ENCODE data around the gene KRTAP4-5.
"Not testable (repeated sequence)": the region's sequence is repeated elsewhere in the genome, so short reads cannot be mapped to it uniquely, and the experiment has no call there.

Gene KRTAP4-5

DNA sequence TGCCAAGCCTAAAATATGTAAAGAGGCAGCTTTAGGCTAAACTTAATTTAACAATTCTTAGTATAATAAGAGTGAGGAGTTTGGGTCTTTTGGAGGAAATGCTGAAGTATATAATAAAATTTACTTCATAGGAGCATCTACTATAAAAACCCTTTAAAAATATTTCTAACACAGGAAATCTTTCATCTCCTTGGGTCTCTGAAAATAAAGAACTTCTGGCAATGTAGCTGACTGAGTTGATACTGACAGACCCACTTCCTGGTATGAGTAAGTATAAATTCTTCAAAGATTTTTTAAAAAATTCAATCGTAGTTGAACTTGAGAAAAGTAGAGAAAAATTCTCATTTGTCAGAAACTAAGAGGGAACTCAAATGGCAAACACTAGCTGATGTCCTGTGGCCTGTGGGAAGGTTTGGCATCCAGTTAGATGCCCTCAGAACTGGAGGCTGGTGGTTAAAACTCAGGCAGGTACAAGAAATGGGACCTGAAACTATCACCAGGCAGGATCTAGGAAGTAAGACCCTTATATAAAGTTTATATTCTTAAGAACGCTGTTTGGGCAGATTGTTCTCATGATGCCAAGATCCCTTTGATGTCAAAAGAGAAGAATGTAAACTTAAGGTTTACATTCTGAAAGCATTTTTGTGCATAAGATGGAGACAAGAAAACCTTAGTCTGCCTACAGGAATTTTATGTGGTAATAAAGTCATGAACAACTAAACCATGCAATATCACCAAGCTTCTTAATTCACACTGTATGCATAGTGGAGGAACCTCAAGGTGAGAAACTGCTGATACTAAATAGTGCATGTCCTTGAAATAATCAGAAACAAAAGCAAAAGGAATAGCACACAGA lies 15.5 kb downstream of the KRTAP4-5 start:
- ATAC-seq (ENCODE audit: low read depth): no peak

DNA sequence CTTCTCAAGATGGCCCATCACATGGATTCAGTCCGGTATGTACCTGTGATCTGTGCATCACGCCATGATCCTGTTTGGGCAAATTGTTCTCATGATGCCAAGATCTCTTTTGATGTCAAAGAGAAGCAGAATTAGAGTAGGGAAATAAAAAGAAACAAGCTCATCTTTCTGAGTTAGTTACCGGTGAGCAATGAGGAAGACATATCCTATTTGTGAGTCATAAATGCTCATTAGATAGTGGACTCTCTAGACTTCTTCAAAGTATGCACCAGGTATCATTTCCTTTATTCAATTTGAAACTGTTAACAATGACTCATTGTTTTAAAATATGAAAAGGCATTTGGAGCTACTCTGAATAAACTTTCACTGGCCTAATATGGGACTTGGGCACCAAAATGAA lies 17.6 kb downstream of the KRTAP4-5 start:
- H3K27me3 Mint-ChIP-seq: peaks cover 1% of the 10 kb centered on the region
- peaks cover 3% of the 10 kb centered on the region for H3K9me3 Mint-ChIP-seq
- H3K36me3 Mint-ChIP-seq: peaks cover under 1% of the 10 kb centered on the region
- DNase-seq (ENCODE audit: low spot score in 2 of 2) (no peak), ATAC-seq (ENCODE audit: low read depth) (no peak)
- peaks cover 9% of the 10 kb centered on the region for H3K4me1 Mint-ChIP-seq
- H3K4me3 Mint-ChIP-seq: no peak overlapping the region
- no peak overlapping the region for H3K27ac Mint-ChIP-seq

More for the DNA sequence above, 15.5 kb downstream of the KRTAP4-5 start:
- H3K27ac Mint-ChIP-seq: no peak overlapping the region
- peaks cover 9% of the 10 kb centered on the region for H3K4me1 Mint-ChIP-seq
- no peak for DNase-seq (ENCODE audit: low spot score in 2 of 2)
- peaks cover 11% of the 10 kb centered on the region for H3K9me3 Mint-ChIP-seq
- H3K4me3 Mint-ChIP-seq: no peak overlapping the region
- H3K36me3 Mint-ChIP-seq: peaks cover 5% of the 10 kb centered on the region
- peaks cover 5% of the 10 kb centered on the region for H3K27me3 Mint-ChIP-seq

GRCh38 chr17:41127371-41127770 lies 22.3 kb downstream of the KRTAP4-5 start:
- no peak overlapping the region for H3K27ac Mint-ChIP-seq
- H3K27me3 Mint-ChIP-seq: peaks cover 6% of the 10 kb centered on the region
- H3K36me3 Mint-ChIP-seq: no peaks in the 10 kb centered on the region
- peaks cover 6% of the 10 kb centered on the region for H3K9me3 Mint-ChIP-seq
- no peak for DNase-seq (ENCODE audit: low spot score in 2 of 2)
- H3K4me3 Mint-ChIP-seq: no peak overlapping the region
- H3K4me1 Mint-ChIP-seq: peaks cover 15% of the 10 kb centered on the region
- no peak for ATAC-seq (ENCODE audit: low read depth)

- Mint-ChIP-seq H3K4me1 (peaks cover 11% of the 10 kb centered on the region), H3K9me3 (peaks cover 6% of the 10 kb centered on the region), H3K27me3 (peaks cover 5% of the 10 kb centered on the region), H3K36me3 (no peaks in the 10 kb centered on the region), H3K4me3 (no peak overlapping the region), H3K27ac (no peak overlapping the region)
- ATAC-seq (ENCODE audit: low read depth): no peak
- DNase-seq (ENCODE audit: low spot score in 2 of 2): no peak
Measured at GRCh38 chr17:41126412-41126811, 23.2 kb downstream of the KRTAP4-5 start.

DNA sequence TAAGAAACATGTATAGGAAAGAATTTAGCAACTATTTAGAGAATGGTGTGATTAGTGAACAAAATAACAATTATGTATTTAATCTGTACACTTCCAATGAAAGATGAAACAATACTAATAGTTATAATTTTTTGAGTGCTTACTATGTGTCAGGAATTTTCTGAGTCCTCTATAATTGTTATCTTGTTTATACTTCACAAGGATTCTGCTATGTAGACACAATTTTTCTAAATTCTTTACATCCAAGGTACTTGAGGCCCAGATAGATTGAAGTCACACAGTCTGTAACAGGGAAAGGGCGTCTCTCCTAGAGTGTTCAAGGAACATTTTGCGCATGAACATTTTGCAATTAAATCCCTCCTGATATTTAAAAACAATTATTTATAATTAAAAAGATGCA lies 24.6 kb downstream of the KRTAP4-5 start:
- peaks cover 6% of the 10 kb centered on the region for H3K9me3 Mint-ChIP-seq
- ATAC-seq (ENCODE audit: low read depth): no peak
- H3K4me3 Mint-ChIP-seq: no peak overlapping the region
- no peaks in the 10 kb centered on the region for H3K36me3 Mint-ChIP-seq
- peaks cover 14% of the 10 kb centered on the region for H3K4me1 Mint-ChIP-seq
- H3K27me3 Mint-ChIP-seq: peaks cover 5% of the 10 kb centered on the region
- DNase-seq (ENCODE audit: low spot score in 2 of 2): no peak
- no peak overlapping the region for H3K27ac Mint-ChIP-seq

GRCh38 chr17:41123991-41124371 lies 25.6 kb downstream of the KRTAP4-5 start, which contains the start of gene KRTAP4-12:
Gene KRTAP4-12, minus strand, starts transcription at chr17:41124182. Its CDS starts 60 bp downstream, at chr17:41124122.
- H3K27ac Mint-ChIP-seq; H3K27me3 Mint-ChIP-seq; DNase-seq (ENCODE audit: low spot score in 2 of 2); ATAC-seq (ENCODE audit: low read depth); H3K36me3 Mint-ChIP-seq; H3K9me3 Mint-ChIP-seq: not testable (repeated sequence)
- Mint-ChIP-seq H3K4me1 (peaks cover 17% of the 10 kb centered on the region), H3K4me3 (peak within 1 kb of the TSS; percentile 53)

- DNase-seq (ENCODE audit: low spot score in 2 of 2); H3K36me3 Mint-ChIP-seq; H3K27me3 Mint-ChIP-seq; H3K27ac Mint-ChIP-seq; H3K9me3 Mint-ChIP-seq; ATAC-seq (ENCODE audit: low read depth): not testable (repeated sequence)
- peak overlapping the region; percentile 53 for H3K4me3 Mint-ChIP-seq
- H3K4me1 Mint-ChIP-seq: peaks cover 17% of the 10 kb centered on the region
Measured at GRCh38 chr17:41123292-41123990, 26.2 kb downstream of the KRTAP4-5 start.

DNA sequence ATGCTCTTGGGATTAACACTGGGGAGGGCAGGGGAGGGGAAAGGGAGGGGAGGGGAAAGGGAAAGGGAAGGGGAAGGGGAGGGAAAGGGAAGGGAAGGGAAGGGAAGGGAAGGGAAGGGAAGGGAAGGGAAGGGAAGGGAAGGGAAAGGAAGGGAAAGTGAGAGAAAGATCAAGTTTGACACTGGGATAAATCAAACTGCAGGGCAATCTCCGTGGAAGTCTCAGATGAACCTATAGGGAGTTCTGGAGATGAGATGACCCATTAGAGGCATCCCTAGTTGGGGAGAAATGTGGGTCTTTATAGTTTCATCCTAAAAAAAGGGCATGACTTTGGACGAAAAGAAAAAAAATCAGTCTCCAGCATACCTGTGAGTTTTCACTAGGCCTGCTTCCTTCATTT lies 27.9 kb downstream of the KRTAP4-5 start:
- ATAC-seq (ENCODE audit: low read depth): no peak
- peaks cover 22% of the 10 kb centered on the region for H3K4me1 Mint-ChIP-seq
- H3K4me3 Mint-ChIP-seq: no peak overlapping the region
- no peak for DNase-seq (ENCODE audit: low spot score in 2 of 2)
- H3K27me3 Mint-ChIP-seq: peaks cover 12% of the 10 kb centered on the region
- peaks cover 7% of the 10 kb centered on the region for H3K9me3 Mint-ChIP-seq
- H3K27ac Mint-ChIP-seq: no peak overlapping the region
- peaks cover 2% of the 10 kb centered on the region for H3K36me3 Mint-ChIP-seq

GRCh38 chr17:41119696-41120690 lies 29.6 kb downstream of the KRTAP4-5 start:
- peak overlapping the region; percentile 69 for H3K4me3 Mint-ChIP-seq
- H3K4me1 Mint-ChIP-seq: peaks cover 29% of the 10 kb centered on the region
- H3K27me3 Mint-ChIP-seq: peaks cover 12% of the 10 kb centered on the region
- ATAC-seq (ENCODE audit: low read depth) (peak; percentile 79), DNase-seq (ENCODE audit: low spot score in 2 of 2) (peak in 1 of 2 donors; percentile 16)
- H3K36me3 Mint-ChIP-seq, H3K9me3 Mint-ChIP-seq: not testable (repeated sequence)
- peak overlapping the region; percentile 87 for H3K27ac Mint-ChIP-seq

GRCh38 chr17:41118721-41119120 lies 30.9 kb downstream of the KRTAP4-5 start:
- H3K4me1 Mint-ChIP-seq: peaks cover 29% of the 10 kb centered on the region
- peaks cover 12% of the 10 kb centered on the region for H3K27me3 Mint-ChIP-seq
- peaks cover 2% of the 10 kb centered on the region for H3K36me3 Mint-ChIP-seq
- no peak overlapping the region for H3K27ac Mint-ChIP-seq
- ATAC-seq (ENCODE audit: low read depth) (no peak), DNase-seq (ENCODE audit: low spot score in 2 of 2) (no peak)
- peaks cover 5% of the 10 kb centered on the region for H3K9me3 Mint-ChIP-seq
- no peak overlapping the region for H3K4me3 Mint-ChIP-seq

DNA sequence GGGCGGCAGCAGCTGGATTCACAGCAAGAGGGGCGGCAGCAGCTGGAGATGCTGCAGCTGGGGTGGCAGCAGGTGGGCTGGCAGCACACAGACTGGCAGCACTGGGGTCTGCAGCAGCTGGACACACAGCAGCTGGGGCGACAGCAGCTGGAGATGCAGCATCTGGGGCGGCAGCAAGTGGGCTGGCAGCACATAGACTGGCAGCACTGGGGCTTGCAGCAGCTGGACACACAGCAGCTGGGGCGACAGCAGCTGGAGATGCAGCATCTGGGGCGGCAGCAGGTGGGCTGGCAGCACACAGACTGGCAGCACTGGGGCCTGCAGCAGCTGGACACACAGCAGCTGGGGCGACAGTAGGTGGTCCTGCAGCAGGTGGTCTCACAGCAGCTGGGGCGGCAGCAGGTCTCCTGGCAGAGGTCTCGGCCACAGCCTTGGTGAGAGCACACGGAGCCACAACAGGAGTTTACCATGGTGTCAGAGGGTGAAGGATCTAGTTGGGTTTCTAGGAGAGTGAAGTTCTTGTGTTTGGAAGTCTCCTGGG lies 31.7 kb downstream of the KRTAP4-5 start, which contains the start of gene KRTAP4-11:
Gene KRTAP4-11 (minus strand): TSS at position 528 of the 541 bp plus-strand sequence. CDS start 58 bp downstream, at position 470.
- not testable (repeated sequence) for ATAC-seq (ENCODE audit: low read depth); H3K4me3 Mint-ChIP-seq; DNase-seq (ENCODE audit: low spot score in 2 of 2); H3K9me3 Mint-ChIP-seq; H3K36me3 Mint-ChIP-seq; H3K27me3 Mint-ChIP-seq
- H3K27ac Mint-ChIP-seq: peak within 1 kb of the TSS; percentile 29
- H3K4me1 Mint-ChIP-seq: peaks cover 24% of the 10 kb centered on the region

DNA sequence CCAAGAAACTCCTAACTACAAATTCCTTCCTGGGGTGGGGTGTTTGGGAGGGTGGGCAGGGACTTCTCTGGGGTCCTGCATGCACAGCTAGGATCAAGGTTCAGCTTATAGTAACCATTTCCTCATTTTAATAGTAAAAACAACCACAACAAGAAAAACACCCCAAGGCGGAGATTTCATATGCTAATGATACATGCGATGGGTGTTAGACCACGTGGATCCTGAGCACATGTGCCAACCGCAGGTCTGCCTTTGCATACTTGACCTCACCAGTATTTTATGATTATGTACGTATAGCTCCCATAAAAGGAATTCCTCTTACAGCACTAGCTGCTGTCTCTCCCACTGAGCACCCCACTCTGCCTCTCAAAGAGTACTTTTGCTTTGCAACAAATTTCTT lies 33.3 kb downstream of the KRTAP4-5 start:
- Mint-ChIP-seq H3K27me3 (peaks cover 7% of the 10 kb centered on the region), H3K9me3 (peaks cover 4% of the 10 kb centered on the region), H3K36me3 (peaks cover 3% of the 10 kb centered on the region), H3K4me3 (no peak overlapping the region), H3K4me1 (peaks cover 24% of the 10 kb centered on the region), H3K27ac (no peak overlapping the region)
- ATAC-seq (ENCODE audit: low read depth): peak; percentile 77
- peak in 1 of 2 donors; percentile 15 for DNase-seq (ENCODE audit: low spot score in 2 of 2)

DNA sequence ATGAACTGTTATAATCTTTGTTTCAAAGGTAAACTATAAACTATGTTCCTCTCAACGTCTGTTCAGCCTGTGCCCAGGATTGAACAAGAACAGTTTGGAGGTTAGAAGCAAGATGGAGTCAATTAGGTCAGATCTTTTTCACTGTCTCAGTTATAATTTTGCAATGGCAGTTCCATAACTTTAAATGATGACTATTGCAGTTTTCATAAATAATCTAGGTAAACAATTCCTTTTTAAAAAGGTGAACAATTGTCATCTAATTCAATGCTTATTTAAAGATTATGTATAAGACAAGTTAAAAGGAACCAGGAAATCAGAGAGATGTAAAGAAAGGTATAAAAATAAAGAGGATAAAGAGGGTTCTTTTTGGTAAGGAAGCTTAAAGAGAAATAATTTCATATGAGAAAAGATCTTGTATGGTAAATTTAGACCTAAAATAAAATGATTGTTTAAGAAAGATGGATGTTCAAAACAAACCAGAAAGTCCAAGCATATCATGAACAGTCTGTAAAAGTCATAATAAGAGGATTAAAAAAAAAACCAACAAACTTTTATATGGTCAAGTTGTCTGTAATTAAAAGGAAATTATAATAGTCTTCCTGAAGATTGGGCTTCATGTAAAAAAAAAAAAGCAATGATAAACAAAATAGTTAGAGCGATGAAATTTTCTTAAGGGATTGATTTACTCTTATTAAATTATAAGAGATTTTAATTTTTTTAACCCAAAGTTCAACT lies 38.3 kb downstream of the KRTAP4-5 start:
- Mint-ChIP-seq H3K4me3 (no peak overlapping the region), H3K36me3 (peaks cover 2% of the 10 kb centered on the region), H3K27ac (no peak overlapping the region), H3K4me1 (peaks cover 11% of the 10 kb centered on the region), H3K27me3 (no peaks in the 10 kb centered on the region), H3K9me3 (peaks cover 3% of the 10 kb centered on the region)
- no peak for ATAC-seq (ENCODE audit: low read depth)
- DNase-seq (ENCODE audit: low spot score in 2 of 2): no peak

Measured in memory B cell (primary cell).